H1 (cell line): ENCODE measurements around the gene SDSL.

Experiments used
- ATF2 ChIP-seq: IDR thresholded peaks from 2 replicates; pipeline ENCODE4 v1.6.1; 2012; ENCODE audit warnings: low read length, inconsistent platforms
- EGR1 ChIP-seq: IDR thresholded peaks from 2 replicates; pipeline ENCODE4 v1.6.1; 2011; ENCODE audit warnings: low read depth, low read length, borderline replicate concordance
- EZH2 ChIP-seq: fragments of 200-600 bp; sonication (generic); IDR thresholded peaks from 2 replicates; pipeline ENCODE4 v1.7.1; 2012; ENCODE audit warnings: low read depth, mild to moderate bottlenecking, moderate library complexity, low read length, inconsistent platforms; ENCODE audit not compliant: severe bottlenecking
- POLR2A ChIP-seq, 2 experiments: IDR thresholded peaks; 1 replicate in 1 of 2; 2 replicates in 1 of 2; pipeline ENCODE4 v1.6.1; 2011; ENCODE audit warnings: low read depth in 2 of 2, low read length in 2 of 2, mild to moderate bottlenecking in 2 of 2; ENCODE audit errors: control extremely low read depth in 1 of 2
- POLR2AphosphoS5 ChIP-seq: IDR thresholded peaks from 2 replicates; pipeline ENCODE4 v1.6.1; 2011; ENCODE audit warnings: low read depth, low read length
- RBBP5 ChIP-seq: IDR thresholded peaks from 2 replicates; pipeline ENCODE4 v1.7.1; 2012; ENCODE audit warnings: low read depth, mild to moderate bottlenecking, inconsistent platforms, low read length, moderate library complexity, borderline replicate concordance
- RFX5 ChIP-seq: IDR thresholded peaks from 2 replicates; pipeline ENCODE4 v1.6.1; 2011; ENCODE audit warnings: low read depth, low read length, improper control_type of control experiment, borderline replicate concordance
- TAF1 ChIP-seq: IDR thresholded peaks from 2 replicates; pipeline ENCODE4 v1.6.1; 2011; ENCODE audit warnings: mild to moderate bottlenecking, low read depth, low read length
- TBP ChIP-seq: IDR thresholded peaks from 2 replicates; pipeline ENCODE4 v1.6.1; 2011; ENCODE audit warnings: low read depth, low read length, improper control_type of control experiment
- YY1 ChIP-seq: IDR thresholded peaks from 2 replicates; pipeline ENCODE4 v1.6.1; 2011; ENCODE audit warnings: low read depth, mild to moderate bottlenecking, low read length
- ZNF274 ChIP-seq: IDR thresholded peaks from 2 replicates; pipeline ENCODE4 v1.7.0; 2012; ENCODE audit warnings: low read length, borderline replicate concordance; ENCODE audit errors: extremely low read depth
- TF ChIP-seq, protein P1 (sequence below), 3 experiments: IDR thresholded peaks; 1 replicate in 2 of 3; 2 replicates in 1 of 3; pipeline versions ENCODE4 v1.5.1 to v1.6.1; 2011; ENCODE audit warnings: low read length in 3 of 3, mild to moderate bottlenecking in 3 of 3, inconsistent platforms in 2 of 3, low read depth in 1 of 3, moderate library complexity in 1 of 3; ENCODE audit not compliant: insufficient read depth in 1 of 3; ENCODE audit errors: control extremely low read depth in 1 of 3
- TF ChIP-seq, protein P2 (sequence below): IDR thresholded peaks from 2 replicates; pipeline ENCODE4 v1.6.1; 2011; ENCODE audit warnings: low read length, improper control_type of control experiment

GRCh38 chr12:113459981-113460380, 37.8 kb downstream of the SDSL start:
- TF ChIP-seq YY1 (no peak), EZH2 (no peak), RFX5 (no peak), ZNF274 (no peak), POLR2AphosphoS5 (no peak), RBBP5 (no peak), TAF1 (no peak), POLR2A (IDR thresholded peaks at IDR 0.05; ENCODE audit: control extremely low read depth in 1 of 2, low read depth in 2 of 2, low read length in 2 of 2) (no peak), EGR1 (no peak), TBP (no peak), ATF2 (no peak)
- TF ChIP-seq, protein P1, sequence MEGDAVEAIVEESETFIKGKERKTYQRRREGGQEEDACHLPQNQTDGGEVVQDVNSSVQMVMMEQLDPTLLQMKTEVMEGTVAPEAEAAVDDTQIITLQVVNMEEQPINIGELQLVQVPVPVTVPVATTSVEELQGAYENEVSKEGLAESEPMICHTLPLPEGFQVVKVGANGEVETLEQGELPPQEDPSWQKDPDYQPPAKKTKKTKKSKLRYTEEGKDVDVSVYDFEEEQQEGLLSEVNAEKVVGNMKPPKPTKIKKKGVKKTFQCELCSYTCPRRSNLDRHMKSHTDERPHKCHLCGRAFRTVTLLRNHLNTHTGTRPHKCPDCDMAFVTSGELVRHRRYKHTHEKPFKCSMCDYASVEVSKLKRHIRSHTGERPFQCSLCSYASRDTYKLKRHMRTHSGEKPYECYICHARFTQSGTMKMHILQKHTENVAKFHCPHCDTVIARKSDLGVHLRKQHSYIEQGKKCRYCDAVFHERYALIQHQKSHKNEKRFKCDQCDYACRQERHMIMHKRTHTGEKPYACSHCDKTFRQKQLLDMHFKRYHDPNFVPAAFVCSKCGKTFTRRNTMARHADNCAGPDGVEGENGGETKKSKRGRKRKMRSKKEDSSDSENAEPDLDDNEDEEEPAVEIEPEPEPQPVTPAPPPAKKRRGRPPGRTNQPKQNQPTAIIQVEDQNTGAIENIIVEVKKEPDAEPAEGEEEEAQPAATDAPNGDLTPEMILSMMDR (IDR thresholded peaks at IDR 0.05; ENCODE audit: control extremely low read depth in 1 of 3, insufficient read depth in 1 of 3, low read depth in 1 of 3, low read length in 3 of 3): no peak
- TF ChIP-seq, protein P2, sequence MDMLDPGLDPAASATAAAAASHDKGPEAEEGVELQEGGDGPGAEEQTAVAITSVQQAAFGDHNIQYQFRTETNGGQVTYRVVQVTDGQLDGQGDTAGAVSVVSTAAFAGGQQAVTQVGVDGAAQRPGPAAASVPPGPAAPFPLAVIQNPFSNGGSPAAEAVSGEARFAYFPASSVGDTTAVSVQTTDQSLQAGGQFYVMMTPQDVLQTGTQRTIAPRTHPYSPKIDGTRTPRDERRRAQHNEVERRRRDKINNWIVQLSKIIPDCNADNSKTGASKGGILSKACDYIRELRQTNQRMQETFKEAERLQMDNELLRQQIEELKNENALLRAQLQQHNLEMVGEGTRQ: no peak
